Amniotic stem cell (primary cell): ENCODE measurements around the gene HCFC2.
"Not testable (repeated sequence)": the region's sequence is repeated elsewhere in the genome, so short reads cannot be mapped to it uniquely, and the experiment has no call there.

Source experiments
- DNase-seq: peaks from one replicate; lab custom pipeline; 2025; lab: John Stamatoyannopoulos, UW

HCFC2 gene

DNA sequence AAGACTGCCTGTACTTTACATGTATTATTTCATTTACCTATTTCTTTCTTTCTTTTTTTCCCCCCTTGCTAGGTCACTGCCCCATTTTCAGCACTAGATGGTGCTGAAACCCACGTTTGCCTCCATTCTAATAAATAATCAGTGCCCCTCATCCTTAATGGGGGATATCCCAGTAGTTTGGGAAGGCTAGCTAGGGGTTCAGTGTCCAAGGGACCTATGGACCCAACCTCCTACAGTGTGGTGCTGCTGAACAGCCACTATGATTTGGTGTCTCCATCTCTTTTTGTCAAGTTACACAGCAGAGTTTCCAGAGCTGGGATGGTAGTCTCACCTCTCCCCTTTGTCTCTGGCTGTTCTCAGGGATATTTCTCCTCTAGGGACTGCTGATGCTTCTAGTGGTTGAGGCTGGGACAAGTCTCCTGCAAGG is 6.5 kb upstream of the HCFC2 start:
- peak; percentile 6 for DNase-seq

DNA sequence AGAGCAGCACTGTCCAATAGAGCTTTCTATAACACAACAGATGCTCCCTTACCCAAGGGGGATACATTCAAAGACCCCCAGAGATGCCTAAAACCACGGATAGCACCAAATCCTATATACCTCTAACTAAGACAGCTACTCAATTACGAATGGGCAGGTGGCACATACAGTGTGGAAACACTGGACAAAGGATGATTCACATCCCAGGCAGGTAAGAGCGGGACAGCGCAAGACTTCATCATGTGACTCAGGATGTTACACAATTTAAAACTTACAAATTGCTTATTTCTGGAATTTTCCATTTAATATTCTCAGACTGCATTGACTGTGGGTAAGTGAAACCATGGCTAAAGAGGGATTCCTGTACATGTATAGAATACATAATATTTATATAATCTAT is 5.5 kb upstream of the HCFC2 start:
- no peak for DNase-seq

DNA sequence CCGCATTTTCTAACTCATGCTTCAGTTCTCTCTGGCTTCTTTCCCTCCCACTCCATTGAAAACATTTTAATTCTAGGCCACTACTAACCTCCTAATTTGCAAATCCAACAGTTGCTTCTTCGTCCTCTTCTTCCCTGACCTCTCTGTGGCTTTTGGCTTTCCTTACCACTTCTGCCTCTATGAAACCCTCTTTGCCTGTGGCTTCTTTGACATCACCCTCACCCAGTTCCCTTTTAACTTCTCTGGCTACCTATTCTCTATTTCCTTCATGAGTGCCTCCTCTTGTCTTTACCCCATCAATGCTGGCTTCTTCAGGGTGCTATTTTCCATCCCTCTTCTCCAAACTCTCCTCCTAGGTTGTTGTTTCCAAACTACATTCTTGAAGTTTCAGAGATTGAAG is 4.4 kb upstream of the HCFC2 start:
- DNase-seq: no peak

DNA sequence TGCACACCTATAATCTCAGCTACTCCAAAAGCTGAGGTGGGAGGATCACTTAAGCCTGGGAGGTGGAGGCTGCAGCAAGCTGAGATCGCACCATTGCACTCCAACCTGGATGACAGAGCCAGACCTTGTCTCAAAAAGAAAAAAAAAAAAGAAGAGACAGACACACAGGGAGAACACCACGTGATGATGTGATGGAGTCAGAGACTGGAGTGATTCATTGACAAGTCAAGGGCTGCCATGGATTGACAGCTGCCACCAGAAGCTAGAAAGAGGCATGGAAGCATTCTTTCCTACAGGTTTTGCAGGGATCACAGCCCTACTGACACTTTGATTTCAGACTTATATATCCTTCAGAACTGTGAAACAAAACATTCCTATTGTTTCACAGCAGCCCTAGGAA is 3.5 kb upstream of the HCFC2 start:
- no peak for DNase-seq

DNA sequence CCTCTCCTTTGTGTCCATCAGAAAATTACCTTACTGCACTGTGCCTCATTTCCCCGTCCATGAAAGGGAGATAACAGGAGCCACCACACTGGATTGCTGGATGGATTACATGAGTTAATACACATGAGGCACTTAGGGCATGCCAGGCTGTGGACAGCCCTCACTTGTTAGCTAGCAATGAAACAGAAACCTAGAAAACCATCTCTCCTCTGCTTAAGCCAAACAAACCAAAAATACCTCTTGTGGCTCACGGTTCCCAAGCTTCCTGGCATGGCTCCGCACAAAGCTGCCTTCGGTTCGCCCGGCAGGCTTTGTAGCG is 660 bp upstream of the HCFC2 start:
- DNase-seq: no peak

DNA sequence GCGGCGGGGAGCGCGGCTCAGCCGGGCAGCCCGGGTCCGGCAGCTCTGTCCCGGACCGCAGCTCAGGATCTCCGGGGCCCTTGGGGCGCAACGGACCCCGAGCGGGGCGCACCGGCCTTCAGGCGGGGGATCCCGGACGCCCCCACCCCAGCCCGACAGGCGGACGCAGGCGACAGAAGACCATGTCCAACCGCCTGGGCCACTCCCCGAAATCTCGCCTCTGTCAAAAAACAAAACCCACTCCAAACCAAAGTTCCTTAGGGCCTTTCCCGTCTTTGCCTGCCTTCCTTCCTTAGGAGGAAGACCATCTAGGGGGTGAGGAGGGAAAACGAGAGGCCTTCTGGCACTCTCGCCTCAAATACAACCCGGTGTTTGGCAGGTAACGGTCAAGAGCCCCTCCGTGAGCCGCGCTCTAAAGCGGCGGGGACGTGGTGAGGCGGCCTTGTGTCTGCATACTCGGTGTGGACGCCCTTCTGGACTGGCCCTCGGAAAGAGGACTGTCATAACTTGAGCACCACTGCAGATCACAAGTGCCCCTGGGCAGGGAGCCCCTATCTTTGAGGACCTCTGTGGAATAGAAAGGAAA is 604 bp downstream of the HCFC2 start:
- DNase-seq: no peak

DNA sequence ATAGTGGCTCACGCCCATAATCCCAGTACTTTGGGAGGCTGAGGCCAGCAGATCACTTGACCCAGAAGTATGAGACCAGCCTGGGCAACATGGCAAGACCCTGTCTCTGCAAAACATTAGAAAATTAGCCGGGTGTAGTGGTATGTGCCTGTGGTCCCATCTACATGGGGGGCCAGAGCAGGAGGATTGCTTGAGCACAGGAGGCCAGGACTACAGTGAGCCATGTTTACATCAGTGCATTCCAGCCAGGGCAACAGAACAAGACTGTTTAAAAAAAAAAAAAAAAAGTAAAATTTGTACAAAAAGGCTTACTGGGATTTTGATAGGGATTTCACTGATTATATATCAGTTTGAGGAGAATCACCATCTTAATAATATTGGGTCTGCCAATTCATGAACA is 7.8 kb downstream of the HCFC2 start:
- no peak for DNase-seq

DNA sequence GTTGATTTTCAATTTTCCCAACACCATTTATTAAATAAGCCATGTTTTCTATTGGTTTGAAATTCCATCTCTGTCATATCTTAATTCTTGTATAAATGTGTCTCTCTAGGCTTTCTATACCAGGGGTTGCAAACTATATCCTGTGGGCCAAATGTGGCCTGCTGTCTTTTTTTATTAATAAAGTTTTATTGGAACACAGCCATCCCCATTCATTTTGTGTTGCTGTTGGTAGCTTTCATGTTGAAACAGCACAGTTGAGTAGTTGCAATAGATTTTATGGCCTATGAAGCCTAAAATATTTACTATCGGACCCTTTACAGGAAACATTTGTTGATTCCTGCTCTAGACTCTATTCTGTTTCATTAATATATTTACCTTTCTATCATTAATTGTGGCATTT is 9.4 kb downstream of the HCFC2 start:
- DNase-seq: no peak

DNA sequence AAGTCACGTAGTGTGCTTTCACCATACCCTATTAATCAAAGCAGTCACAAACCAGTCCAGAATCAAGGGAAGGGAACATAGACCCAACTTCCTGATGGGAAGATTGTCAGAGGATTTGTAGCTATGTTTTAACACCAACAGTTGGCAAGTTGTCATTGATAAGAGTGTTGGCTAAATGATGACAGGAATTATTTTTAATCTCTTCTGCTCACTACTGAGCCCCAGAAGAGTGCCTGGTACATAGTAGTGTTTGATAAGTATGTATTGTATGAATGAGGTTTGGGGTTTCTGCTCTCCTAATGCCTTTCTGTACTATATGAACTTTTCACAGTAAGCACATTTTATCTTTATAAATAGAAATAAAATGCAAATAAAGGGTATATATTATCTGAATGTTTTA is 14.7 kb downstream of the HCFC2 start:
- DNase-seq: no peak

DNA sequence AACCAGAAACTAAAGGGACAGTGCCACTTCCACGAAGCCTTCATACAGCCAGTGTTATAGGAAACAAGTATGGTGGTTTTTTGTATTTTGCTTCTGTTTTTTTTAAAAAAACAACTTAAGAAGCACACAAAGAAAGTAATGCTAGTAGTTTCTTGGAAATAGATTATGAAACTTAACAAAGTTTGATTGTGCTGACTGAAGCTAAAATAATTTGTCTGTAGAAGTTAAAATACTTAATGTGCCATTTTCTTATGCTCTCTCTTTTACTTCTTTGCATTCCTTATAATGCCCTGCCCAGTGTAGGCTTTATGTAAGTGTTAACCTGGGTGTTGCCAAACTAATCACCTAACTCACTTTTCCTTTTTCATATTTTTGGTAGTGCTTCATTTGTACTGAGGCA is 16.4 kb downstream of the HCFC2 start:
- no peak for DNase-seq

DNA sequence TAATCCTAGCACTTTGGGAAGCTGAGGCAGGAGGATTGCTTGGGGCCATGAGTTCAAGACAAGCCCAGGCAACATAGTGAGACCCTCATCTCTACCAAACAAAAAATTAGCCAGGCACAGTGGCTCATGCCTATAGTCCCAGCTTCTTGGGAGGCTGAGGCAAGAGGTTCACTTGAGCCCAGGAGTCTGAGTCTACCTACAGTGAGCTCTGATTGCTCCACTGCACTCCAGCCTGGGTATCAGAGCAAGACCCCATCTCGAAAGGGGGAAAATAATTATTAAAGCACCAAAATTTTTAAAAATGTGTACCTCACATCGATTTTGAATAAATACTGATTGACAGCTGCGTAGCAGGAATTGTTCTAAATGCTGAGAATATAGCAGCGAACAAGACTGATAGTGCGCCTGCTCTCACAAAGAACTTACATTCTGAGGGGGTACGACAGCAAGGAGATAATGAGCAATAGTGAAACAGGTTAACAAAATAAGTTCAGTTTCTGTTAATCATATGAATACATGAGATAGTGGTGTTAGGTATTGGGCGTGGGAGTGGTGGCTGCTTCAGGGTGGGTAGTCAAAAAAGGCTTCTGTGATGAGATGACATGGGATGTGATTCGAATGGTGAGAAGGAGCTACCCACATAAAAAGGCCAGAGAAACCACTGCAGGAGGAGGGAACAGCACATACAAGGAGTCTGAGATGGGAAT is 19.6 kb downstream of the HCFC2 start:
- DNase-seq: no peak

DNA sequence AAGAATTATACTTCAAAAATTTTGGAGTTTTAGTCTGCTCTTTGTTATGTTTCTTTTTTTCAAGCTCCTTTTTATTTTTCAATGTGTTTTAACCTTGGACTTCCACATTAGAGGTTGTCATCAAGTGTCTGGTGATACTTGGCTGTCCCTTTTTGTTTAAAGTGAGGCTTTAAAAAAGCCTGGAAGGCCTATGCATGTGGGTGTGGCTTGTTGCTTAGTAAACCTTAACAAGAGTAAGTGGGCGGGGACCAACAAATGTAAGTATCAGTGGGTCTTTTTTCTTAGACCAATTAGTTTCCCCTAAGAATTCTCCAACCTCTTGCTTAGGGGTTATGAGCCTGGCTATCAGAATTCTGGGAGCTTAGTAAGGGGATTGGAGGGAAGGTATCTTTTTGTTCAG is 26.4 kb downstream of the HCFC2 start:
- DNase-seq: no peak

DNA sequence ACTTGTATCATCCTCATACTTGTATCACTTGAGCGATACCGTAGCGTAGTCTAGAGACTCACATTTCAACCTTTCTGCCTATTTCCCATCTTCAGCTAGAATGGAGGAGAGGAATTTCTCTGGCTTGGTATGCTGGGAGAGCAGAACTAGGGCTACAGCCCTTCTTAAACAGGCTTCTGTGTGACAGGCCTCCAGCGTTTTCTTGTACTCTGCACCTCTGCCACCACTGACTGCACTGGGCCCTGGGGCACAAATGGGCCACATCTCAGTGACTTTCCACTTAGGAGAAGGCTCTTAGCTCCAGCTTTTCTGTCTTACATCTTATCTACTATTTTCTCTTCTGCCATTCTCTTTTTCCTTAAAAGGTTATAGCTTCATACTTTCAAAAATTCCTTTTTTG is 26.8 kb downstream of the HCFC2 start:
- no peak for DNase-seq

DNA sequence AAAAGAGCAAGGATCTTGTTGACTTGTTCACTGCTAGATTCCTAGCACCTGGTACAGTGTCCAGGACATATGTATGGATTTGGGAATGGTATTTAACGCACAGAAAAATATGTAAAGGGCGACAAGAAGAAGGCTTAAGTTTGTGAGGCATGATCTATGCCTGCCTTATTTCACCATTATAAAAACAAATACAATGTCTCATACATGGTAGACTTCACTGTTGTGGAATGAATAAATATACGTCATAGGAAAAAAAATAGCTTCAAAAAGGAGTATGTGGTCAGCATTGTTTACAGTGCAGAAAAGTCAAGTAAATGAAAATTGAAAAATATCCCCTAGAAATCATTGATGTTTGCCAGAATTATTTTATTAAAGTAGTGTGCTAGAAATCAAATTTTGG is 30.0 kb downstream of the HCFC2 start:
- DNase-seq: no peak

DNA sequence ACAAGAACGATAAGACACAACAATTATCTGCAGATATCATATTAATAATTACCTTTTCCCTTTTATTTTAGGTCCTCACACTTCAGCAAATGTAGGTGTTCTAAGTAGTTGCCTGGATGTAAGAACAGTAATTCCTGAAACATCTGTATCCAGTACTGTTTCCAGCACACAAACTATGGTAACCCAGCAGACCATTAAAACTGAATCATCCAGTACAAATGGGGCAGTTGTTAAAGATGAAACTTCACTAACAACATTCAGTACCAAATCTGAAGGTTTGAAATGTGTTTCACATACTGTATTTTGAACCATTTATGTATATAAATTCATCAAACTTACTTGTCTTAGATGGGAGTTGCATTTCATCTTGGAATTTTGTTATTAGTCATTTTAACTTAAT is 31.0 kb downstream of the HCFC2 start:
- DNase-seq: no peak

DNA sequence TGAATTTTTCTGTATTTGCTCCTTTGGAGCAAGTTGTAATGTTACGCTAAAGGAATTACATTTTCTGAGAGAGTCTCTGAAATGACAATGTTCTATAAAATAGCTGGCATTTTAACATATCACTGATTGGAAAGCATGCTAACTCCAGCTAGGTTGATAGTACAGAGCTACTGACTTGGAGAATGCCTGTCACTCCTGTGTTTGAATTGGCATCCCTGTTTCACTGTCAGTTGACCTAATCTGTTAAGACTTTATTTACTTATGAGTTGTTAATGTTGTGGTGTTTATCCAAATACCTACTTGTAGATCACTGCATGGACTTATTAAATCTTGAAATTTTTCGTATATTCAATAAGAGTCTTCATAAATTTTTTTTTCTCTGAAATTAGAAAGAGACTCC is 33.6 kb downstream of the HCFC2 start:
- DNase-seq: no peak

DNA sequence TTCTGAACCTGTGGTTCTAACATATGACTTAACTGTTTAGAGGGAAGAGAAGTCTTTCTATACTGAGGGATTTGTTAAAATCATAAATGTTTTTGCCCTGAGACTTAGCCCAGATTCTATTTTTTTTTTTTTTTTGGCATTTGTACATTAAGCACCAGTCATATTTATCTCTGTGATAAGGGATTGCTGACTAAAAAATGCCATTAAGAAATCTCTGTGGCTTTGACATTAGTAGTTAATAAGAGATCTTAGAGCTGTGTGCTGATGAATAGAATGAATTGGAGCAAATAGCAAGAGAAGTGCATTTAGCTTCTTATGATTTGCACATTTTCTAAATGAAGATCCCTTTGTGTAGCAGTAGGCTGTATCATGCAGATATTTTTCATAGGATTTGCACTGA is 41.1 kb downstream of the HCFC2 start:
- no peak for DNase-seq

DNA sequence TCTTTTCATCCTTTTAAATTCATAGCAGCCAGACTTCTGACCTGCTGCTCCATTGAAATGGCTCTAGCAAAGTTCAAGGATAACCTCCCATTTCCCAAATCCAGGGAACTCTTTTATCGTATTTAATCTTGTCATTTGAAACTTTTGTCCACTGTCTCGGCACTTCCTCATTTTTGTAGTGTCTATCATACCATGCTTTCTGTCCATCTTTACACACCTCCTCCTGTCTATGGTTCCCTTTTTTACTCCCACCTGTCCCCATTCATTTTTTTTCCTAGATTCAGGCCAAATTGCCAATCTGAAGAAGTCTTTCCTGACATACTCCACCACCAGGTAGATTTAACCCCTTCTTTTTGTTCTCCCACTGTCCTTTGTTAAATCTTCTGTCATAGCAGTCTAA is 42.6 kb downstream of the HCFC2 start:
- DNase-seq: no peak

DNA sequence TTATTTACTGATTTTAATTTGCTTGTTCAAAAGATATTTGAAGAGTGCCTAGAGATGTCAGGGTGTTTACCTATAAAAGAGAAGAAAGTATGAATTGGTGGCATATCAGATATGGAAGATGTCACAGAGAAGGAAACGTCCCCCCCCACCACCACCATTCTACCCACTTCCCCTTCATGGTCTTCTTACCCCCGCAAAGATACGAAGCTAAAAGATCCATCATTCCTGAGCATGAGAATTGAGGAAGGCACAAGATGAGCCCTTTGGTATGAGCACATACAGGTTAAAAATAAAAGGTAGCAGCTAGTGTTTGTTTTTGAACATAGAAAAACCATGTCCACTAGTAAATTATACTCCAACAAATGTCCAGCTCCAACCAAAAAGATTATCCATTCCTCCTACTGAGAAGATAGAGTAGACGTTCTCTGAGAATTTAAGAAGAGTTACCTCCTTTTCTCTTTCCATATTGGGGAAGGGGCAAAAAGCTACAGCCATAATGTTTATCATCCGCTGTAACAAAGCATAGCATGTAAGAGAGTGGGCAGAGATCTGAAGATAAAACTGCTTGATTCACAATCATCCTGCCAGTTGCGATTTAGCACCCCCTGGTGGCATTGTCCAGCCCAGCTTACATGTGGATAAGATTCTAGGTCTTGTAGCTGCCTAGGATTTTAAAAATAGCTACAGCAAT is 44.6 kb downstream of the HCFC2 start:
- peak; percentile 72 for DNase-seq

DNA sequence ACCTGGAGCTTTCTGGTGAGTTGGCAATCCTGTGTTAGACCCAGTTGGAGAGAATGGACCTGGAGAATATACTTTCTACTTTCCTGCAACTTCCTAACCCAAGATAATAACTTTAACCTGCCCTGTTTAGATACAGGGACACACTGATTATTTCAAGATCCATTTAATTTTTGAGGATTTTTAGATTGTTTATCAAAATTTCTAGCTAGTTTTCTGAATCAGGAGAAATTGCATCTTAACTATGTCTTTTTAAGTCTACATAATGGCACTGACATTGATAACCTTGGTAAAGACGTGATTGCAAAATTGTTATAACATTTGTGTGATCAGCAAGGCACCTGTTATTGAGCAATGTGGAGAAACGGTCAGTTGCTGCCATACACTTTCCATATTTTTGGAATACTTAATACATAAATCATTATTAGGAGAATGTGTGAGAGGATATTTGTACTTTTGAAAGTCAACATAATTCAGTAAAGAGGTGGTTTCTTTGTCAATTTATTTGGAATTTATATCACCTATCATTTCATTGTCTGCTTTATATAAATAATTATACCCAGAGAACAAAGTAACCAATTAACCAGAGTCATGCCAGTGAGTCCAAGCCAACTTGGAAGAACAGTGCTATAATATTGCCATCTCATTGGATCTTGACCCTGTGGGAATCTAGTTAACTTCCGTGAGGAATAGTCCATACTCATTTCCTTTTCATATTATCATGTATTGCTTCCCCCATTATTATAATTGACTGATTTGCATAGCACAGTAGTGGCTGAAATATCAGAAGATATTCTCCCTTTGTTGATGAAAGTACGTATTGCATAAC is 45.3 kb downstream of the HCFC2 start:
- no peak for DNase-seq

DNA sequence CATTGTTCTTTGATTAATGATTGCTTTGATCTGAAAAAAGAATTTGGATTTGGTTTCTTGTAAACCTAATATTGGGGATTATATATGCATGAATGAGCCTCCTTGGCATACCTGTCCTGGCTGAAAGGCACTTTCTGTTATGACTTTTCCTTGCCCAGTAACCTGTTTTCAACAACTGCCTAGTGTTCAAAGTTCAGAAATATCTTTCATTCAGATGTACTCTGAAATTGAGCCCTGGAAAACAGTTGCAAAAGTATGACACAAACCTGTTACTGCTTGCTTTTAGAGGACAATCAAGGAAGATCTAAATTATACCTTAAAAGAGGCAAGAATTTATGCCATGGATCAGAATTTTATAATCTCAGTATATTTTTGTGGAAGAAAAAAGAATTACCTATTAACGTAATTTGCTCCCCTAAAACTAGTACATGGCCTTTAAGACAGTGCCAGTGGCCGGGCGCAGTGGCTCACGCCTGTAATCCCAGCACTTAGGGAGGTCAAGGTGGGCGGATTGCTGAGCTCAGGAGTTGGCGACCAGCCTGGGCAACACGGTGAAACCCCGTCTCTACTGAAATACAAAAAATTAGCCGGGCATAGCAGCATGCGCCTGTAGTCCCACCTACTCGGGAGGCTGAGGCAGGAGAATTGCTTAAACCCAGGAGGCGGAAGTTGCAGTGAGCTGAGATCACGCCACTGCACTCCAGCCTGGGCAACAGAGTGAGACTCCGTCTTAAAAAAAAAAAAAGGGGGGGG is 50.7 kb downstream of the HCFC2 start:
- DNase-seq: not testable (repeated sequence)

DNA sequence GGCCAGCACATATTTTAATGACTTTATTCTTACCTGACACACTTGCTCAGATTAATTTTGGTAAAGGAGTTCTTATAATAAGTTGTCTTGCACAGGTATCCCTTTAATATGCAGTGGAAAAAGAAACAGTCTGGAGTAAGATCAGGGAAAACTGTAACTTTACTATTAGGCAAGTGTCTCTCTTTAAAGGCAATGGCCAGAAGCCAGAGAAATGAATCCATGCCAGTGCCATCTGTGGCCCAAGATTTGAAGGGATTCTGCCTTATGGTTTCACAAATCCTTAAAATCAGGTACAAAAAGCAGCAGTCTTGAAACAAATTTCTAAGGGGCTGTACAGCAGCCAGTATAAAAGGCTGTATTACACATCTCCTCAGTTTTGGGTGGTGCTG is 51.2 kb downstream of the HCFC2 start:
- DNase-seq: no peak
